HG03060 (cell line): Measurements from ENCODE around the gene ISG20L2.

ENCODE experiments used
- ATAC-seq: cut with Tn5 transposase; IDR thresholded peaks from one replicate; pipeline ENCODE4 v1.9.1; 2021; ENCODE audit warnings: low read depth, moderate number of reproducible peaks; ENCODE audit not compliant: unreplicated experiment

ISG20L2 gene

DNA sequence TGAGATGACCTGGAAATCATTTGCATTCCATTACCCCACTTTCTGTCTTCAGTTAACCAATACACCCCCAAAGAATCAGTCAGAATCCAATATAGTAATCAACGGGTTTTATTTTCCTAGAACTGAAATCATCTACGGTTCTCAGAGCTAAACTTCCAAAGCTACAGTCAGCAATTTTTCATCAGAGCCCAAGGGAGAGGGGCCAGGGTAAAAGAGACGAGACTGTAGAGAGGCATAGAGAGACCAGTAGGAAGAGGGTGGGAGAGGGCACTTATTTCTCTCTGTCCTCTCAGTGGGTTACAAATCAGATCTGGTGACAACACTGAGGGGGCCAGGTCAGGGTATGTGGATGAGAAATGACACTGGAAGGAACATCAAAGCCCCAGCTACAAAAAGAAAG is 13.5 kb upstream of the ISG20L2 start:
- no peak for ATAC-seq

DNA sequence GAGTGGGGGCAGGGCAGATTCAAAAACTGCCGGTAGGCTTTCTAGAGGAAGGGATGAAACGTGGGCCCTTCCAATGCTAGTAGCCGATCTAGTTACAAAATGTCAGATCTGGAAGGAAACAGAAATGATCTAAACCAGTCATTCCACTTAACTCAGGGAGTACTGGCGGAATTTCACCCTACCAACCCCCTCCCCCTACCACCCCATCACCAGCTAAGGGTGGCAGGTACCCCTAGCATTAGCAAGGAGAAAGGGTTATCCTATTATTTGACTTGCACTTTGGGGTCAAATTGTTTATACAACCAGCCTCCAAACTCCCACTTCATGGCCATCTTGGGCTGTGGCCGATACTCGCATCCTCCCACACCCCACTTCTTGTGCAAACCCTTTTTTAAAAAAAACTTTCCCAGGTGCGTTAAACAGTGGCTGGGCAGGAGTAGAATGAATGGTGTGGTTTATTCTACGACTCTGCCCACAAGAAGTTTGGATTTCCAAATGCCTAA is 13.0 kb upstream of the ISG20L2 start:
- ATAC-seq, result no peak

DNA sequence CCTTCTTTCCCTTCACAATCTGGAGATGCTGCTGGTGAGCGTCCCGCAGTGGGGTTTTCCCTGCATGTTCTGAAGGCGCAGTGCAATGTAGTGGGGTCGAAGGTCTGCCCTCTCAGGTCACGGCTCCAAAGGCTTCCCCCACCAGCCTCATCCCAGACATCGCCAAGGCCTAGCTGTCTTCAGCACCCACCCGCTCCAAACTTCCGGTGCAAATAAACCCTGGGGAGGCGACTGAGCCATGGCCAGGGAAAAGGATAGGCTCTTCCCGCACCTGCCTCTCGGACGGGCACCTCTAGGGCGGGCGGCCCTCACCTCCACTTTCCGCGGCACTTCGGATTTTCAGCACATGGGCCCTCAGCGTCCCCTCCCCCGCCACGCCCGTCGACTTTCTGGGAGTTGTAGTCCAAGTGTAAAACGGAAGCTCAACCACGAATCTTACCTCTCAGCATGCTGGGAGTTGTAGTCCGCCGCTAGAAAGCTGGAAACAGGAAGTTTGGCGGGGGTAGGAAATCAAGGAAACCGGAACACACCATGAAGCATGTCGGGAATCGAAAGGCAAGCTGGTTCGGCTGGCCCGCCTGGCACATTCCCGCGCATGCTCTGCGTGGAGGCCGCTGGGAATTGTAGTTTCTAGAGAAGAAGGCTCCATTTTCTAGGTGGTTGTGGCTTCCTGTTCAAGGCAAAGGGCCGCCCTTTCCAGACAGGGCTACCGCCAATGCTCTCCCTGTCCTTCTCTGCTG is 12.3 kb upstream of the ISG20L2 start, which contains the start of gene MRPL24:
Gene MRPL24 (minus strand): TSS at position 348 of the 740 bp plus-strand sequence. CDS start 2,384 bp downstream, outside the sequence.
- peak; percentile 83 for ATAC-seq

DNA sequence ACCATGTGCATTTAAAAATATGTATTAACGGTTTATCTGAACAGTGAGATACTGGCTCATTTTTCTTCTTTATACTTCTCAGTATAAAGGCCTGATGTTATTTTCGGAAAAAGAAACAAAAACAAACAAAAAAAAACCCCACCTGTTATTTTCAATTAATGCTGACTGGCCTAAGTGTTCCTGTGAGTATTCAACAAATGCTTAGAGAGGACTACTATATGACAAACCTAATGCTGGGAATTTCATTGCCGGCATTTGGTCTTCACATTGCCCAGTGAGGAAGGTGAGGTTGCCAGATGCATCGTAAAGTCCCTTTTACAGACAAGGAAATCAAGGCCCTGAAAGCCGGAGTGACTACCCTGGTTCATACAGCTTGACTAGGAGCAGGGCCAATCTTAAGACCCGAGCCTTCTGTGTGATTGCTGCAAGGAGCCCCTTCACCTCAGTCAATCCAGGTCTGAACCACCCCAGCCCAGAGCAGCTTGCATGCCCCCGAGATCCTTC is 11.7 kb upstream of the ISG20L2 start:
- no peak for ATAC-seq

DNA sequence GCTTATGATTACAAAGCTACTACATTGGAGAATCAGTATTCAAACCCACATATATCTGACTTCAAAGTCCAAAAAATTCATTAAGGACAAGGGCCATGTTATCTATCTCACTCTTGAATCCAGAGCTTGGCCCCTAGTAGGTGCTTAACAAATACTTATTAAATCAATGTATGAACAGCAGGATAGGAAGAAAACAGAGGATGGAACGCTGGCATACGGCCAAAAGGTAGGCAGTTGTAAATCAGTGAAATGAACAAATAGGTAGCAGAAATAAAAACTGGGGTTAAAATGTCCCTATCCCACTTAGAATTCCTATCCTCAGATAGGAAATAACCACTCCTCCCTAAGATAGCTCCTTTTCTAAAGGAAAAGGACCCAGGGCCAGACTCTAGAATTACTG is 10.3 kb upstream of the ISG20L2 start:
- ATAC-seq, result no peak

DNA sequence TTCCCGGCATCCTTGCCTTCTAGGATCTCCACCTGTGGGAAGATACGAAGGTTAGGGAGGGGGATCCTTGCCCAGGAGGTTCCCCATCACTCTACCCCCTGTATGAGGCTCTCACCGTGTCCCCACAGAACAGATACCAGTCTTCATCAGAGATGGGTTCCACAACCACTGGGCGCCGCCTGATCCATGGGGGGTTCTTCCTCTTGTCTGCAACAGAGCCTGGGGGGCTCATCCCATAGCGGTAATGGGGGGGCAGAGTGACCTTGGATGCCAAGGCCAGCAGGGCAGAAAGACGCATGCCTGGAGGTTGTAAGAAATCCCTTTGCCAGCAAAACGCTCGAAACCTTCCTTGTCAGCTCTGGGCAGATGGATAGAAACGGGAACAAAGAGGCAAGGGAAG is 9.8 kb upstream of the ISG20L2 start:
- ATAC-seq, result no peak

DNA sequence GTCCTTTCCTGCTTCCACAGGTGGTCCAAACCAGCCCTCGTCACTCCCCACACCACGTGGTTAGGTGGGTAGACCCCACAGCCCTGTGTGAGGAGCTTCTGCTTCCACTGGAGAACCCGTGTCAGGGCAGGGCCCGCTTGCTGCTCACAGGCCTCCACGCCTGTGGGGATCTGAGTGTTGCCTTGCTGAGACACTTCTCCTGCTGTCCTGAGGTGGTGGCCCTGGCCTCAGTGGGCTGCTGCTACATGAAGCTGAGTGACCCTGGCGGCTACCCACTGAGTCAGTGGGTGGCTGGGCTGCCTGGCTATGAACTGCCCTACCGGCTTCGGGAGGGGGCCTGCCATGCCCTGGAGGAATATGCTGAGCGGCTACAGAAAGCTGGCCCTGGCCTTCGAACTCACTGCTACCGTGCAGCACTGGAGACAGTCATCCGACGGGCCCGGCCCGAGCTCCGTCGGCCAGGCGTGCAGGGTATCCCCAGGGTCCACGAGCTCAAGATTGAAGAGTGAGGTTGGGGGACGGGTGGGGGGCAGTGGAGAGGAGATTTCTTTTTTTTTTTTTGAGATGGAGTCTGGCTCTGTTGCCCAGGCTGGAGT is 5.5 kb upstream of the ISG20L2 start:
- ATAC-seq, result no peak

DNA sequence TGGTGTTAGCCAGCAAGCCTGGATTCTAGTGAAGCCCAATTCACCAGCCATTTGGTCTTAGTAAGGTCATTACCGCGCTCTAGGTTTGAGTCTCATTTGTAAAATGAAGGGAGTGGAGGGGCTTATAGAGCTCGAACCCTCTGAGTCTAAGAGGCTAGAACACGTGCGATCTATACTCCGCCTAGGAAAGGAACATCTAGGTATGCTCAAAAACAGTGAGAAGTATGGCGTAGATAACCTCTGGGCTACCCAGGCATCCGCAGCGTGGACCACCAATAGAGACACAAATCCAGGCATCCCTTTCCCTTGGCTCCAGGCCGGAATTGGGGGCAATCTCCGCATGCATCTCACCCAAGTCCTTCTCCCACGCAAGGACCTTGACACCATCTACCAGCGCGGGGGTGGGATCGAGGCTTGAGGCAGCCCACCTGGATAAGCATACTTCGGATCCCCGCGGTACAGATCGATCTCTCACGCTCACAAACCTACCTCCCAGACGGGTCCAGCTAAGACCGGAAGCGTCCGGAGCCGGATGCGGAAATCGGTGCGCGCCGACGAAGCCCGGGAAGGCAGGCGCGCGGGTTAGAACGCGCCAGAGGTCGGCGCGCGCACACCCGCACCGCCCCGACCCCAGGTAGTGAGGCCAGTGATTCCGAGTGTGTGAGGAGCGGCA is 504 bp downstream of the ISG20L2 start, which contains the start of gene METTL25B:
Gene METTL25B (plus strand): TSS at position 544 of the 673 bp plus-strand sequence. CDS start 636 bp downstream, outside the sequence.
- ATAC-seq, result peak; percentile 24

DNA sequence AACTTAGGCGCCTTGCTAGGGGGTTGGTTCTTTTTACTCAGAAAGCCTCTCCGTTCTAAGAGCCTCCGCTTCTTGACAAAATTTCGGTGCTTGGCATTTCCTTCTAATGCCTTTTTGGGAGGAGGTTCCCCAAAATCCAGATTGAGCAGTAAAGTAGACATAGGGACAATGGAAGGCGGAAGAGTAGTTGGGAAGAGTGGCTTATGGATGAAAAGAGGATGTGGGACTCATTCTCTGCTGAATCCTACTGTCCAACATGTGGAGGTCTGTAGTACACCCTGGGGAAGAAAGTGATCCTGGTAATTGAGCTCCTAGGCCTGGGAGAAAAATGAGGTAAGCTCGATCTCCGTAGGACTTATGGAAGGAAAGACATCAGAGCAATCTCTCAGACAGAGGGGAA is 1.1 kb downstream of the ISG20L2 start:
- ATAC-seq, result no peak

DNA sequence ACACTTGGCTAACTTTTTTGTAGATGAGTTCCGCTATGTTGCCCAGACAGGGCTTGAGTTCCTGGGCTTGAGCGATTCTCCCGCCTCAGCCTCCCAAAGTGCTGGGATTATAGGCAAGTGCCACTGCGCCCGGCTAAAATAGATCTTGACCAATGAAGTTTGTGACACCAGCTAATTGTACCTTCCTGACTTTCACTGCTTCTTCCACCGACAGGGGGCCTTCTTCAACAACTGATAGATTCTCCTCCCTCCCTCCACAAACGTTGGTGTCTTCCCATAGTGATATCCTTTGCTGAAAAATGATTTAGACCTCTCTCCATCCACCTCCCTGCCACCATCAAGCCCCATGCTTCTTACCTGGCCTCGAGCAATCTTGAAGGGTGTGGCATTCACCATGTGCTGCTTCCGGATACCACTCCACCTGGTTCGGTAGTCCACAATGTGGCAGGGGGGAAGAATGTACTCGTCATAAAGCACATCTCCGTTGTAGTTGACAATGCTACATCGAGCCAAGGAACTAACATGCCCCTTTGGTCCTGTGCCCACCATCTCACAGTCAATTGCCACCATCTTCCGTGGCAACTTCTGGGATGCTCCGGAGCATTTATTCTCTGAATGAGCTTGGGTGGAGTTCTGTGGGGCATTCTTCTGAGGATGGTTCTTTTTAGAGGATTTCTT is 1.9 kb downstream of the ISG20L2 start:
- ATAC-seq, result no peak

DNA sequence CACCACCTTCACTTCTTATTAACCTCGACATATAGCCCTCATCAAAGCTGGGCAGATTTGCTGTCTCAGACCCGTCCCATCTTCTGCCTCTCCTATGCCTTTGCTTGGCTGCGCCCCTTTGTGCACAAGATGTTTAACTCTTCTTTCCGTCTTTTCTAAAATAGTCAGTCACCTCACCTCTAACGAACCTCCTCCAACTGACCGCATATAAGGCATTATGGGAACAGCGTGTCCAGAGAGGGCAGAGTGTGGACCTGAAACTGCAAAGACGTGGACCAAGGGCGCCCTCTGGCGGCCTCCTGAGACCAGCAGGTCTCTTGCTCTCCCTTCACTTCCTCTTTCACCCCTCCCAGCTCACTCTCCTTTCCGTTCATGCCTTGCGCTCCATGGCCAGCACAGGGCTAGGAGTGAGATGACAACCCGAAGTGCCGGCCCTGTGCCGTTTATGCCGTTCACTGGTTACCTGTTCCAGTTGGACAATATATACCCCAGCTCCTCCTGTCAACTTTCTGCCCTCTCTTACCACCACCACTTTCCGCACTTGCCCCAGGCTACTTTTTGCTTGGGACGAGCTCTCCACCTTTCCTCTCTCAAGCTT is 2.8 kb downstream of the ISG20L2 start:
- no peak for ATAC-seq

DNA sequence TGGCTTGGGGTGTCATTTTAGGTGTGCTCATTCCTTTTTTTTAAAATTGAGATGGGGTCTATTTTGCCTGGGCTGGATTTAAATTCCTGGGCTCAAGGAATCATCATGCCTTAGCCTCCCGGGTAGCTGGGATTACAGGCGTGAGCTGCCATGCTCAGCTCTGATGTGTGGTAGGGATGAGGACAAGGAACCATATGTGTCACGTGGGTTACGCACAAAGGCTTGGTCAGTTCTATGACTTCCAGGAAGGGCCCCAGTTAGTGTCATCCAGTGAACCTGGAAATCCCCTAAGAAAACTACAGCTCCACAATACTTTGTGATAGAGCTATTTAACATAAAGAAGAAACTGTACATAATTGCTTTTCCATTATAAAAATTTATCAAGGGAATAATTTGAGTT is 7.0 kb downstream of the ISG20L2 start:
- ATAC-seq, result no peak

DNA sequence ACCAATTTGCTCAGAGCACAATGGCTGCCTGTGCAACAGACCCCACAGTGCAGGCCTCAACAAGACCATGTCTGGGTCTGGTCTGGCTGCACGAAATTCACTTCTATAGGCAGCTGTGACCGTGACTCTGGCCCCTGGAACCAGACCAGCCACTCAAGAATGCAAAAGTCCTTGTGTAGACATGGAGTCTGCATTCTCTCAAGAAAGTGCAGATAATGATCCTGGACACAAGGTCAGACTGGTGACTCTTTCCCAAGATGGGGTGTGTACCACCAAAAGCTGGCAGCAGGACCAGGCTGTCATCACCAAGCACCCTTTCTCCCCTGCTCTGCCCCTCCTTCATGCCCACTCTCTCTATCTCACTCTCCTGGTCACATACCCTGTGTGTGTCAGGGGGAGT is 7.4 kb downstream of the ISG20L2 start:
- no peak for ATAC-seq

DNA sequence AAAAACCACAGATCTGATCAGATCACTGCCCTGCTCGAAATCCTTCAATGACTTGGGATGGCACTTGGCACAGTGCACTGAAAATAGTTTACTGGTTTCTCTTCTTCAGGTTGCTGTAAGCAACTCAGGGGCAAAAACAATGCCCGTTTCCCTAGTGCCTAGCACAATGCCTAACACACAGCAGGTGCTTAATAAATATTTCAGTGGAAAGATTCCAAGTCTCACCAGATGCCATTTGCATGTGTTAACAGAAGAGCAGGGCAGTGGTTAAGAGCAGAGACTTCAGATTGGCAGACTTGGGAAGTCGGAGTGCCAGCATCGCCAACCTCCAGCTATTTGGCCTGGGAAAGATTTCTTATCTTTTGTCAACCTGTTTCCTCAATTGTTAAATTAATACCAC is 11.2 kb downstream of the ISG20L2 start:
- ATAC-seq, result no peak

DNA sequence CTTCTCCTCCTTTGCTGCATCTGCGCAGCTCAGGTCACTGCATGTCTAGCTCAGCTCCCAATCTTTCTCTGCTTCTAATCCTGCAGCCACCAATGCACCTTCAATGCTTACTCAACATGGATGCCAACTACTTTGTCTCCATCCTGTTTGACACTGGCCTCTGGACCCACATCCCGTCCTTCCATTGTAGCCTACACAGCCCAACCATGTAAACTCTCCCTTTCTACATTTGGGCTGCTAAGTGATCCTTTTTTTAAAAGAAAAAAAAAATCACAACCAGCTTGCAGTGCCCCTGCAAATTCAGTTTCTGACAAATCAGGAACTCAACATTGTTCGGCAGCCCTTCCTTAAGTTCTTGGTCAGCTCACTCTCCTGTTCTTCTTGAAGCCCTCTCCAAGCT is 13.7 kb downstream of the ISG20L2 start:
- ATAC-seq, result no peak

DNA sequence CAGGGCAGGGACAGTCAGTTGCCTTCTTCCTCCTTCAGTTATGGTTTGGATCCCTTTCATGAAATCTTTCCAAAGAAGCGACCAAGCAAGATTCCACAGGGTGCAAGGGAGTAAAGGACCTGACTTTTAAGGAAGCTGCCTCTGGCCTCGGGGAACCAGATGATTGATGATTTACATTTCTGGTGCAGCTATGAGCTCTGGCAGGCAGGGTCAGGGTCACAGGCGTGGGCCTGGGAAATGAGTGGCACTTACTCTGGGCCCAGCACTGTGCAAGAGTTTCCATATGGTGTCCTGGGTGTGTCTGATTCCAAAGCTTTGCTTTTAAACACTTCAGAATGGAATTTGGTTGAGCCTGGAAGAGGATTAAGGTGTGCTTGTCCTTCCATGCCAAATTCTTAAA is 15.9 kb downstream of the ISG20L2 start:
- no peak for ATAC-seq

DNA sequence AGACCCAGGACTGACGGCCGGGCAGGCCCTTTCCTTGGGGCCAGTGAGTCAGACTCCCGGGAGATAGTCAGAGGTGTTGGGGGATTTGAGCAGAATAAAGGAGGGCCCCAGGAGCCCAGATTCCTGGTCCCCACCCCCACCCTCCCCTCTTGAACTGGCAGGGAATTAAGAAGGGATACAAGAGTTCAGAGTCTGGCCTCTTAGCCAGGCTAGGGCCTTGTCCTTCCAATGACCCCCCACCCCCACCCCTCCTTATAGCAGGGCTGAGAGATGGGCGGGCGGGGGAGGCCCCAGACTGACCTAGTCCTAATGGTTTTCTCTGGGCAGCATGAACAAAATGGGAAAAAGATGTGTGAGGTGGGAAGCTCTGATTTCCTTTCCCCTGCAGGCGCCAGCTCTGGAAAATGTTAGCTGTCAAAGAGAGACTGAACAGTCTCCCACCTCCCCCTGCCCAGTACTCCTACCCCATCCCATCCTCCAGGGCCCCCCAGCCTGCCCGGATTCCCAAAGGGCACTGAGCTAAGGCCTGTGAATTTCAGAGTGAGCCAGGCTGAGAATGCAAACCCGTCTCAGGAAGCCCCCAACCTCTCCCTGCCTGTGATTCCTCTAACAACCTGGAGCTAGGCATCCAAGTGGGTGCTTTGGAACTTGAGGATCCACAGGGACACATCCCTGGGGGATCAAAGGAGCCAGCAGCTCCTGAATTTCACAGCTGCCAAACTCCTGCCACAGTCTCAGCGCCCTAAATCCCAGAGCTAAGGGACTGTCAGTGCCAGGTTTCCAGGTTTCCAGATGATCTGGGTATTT is 17.4 kb downstream of the ISG20L2 start:
- no peak for ATAC-seq

DNA sequence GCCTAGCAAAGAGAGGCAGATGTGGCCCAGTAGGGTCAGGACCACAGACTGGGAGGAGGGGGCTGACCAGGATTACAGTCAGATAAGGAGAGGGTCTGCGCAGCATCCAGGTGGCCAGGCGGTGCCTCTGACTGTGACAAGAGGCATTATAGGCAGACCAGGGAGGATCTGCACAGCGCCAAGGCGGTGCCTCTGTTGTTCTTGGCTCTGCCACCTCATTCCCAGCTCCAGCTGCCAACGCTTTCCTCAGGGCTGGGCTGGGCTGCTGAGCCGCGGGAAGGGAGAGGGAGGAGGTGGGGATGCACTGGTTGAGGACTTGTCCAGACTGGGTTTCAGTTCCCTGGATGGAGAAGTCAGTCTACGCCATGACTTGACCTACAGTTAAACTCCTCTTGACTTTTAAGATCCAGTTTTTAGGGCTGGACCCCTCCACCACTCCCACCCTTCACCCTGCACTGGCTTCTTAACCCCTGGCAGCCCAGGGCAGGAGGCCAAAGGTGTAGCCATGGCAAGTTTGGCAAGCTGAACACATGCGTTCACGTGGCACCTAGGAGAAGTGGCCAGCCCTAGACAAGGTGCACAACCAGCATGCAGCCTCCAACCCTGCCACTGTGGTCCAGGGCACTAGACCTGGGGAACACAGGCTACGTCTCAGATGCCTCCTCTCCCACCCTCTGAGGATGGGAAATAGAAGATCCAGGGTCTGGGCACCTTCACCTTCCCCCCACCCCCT is 18.6 kb downstream of the ISG20L2 start:
- no peak for ATAC-seq

DNA sequence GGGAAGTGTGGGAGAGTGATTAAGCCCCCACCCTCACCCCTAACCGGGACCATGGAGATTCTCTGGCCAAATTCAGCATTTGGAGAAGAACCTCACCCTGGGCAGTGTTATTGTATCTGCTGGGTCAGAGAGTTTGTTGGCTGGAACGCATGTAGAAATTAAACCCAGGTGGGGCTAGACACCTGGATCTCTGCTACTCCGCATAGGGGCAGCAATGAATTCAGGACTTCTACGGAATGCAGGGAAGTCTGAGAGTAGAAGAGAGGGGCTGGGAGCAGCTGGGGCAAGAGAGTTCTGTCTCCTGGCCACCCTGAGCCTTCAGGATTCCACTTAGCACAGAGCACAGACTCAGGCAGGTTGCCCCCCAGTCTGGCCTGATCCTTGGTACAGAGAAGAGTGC is 19.5 kb downstream of the ISG20L2 start:
- no peak for ATAC-seq
